Measurements from ENCODE around the gene PTH1R.

PTH1R gene

DNA sequence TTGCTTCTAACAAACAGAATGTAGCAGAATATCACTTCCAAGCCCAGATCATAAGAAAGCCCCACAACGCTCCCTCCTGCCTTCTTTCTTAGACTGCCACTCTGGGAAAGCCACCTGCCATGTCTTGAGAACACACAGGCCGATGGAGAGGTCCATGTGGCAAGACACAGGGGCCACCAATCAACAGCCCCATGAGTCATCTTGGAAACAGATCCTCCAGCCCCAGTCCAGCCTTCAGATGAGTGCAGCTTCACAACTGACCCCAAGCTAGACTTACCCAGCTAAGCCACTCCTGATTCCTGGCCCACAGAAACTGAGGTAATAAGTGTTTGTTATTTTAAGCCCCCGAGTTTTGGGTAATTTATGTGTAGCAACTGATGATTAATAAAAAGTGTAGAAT, 39.7 kb downstream of the PTH1R start:
- DNase-seq, result no peak

DNA sequence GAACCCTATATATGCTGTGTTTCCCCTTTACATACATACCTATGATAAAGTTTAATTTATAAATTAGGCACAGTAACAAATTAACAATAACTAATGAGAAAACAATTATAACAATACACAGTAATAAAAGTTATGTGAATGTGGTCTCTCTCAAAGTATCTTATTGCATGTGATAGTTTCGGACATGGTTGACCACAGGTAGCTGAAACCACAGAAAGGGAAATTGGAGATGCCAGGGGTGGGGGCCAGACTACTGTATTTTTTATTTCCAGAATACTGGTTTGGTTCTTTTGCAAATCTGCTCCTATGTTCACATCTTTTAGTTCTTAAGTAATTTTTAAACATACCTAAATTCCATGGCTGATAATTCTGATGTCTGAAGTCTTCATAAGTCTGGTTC, 40.7 kb downstream of the PTH1R start:
- DNase-seq, result no peak

DNA sequence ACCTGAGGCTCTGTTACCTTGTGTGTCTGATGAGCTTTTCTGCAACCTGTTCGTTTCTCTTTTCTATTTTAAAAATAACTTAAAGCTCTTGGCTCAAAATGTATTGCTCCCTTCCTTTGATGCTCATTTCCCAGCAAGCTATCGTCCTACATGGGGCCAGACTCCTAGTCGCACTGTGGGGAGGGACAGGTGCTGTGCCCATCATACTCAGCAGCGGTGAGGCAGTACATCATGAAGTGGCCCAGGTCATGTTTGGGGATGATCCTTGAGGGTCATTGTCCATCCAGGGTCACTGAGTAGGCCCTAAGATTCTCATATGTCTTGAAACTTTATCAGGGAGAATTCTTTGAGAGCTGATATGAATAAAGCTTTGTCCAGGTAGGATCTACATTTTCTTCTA, 41.1 kb downstream of the PTH1R start:
- DNase-seq, result no peak

DNA sequence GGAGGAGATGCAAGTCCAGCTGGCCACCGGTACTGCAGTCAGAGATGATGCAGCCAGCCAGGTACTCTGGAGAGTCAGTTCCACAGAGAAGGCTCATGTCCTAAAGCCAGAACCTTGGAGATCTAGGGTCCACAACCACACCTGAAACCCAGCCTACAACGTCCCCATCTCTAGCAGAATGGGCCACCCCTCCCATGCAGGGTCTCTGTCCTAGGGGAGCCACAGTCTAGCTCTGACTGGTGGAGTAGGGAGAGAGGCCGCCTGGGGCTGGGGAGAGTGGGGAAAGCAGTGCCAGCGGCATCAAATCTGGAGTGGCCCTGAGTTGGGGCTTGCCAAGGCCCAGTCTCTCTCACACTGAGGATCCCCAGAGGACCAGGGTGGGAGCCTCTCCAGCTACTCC, 43.5 kb downstream of the PTH1R start:
- DNase-seq, result no peak

DNA sequence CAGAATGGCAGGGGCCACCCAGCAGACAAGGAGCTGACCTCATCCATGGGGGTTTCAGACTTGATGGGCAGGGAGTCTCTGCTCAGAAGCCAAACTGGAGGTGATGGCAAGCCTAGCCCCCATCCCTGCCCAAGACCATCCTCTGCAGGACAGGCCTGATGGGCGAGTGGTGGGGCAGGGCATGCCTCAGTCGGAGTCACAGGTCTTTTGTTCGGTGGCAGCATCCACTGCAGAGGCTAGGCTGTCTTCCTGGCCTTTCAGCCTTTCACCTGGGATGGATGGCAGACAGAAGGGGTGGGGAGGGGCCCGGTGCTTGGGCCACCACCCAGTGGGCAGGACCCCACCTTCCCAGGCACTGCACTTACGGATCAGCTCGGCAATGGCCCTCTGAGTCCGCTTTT, 44.4 kb downstream of the PTH1R start:
- DNase-seq, result no peak

DNA sequence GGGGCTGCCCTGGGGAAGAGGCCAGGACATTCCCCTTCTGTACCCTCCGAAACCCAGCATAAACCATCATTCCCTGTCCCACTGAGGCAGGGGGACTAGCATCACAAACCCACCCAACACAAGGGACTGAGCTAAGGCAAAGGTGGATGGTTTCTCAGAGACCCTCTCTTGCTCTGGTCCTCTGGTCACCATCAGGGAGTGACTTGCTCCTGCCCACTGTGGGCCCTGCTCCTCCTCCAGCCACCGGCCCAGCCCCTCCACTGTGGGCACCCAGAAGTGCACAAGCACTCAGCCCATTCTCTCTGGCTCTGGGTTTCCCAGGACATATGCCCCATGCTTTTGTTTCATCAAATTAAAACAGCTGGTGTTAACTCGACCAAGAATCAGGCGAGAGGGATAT, 44.9 kb downstream of the PTH1R start:
- DNase-seq, result no peak

DNA sequence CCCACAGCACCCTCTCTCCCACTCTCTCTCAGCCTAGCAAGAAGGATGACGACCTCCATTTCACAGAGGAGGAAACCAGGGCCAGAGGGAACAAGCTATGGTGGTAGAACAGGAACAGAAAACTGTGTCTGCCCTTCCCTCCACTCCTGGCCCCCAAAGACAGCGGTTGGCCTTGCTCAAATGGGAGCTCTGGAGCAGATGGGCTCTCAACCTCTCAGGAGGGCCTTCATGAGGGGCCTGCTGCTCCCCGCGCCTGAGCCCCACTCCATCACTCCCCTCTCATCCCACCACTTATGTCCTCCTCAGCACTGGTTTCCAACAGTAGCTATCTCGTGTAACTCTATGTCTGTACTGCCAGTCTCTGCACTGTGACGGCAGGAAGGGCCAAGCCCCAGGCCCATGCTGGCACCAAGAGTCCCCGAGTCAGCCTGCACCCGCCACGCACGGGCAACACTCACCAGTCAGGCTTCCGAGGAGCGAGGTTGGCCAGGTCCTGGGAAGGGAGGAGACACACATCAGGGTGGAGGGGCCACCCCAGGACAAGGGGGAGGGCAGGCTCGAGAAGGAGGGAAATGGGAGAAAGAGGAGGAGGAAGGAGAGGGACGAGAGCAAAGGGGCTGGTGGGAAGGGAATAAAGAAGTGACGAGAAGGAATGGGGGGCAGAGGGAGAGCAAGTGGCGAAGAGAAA, 45.5 kb downstream of the PTH1R start:
- DNase-seq, result no peak

DNA sequence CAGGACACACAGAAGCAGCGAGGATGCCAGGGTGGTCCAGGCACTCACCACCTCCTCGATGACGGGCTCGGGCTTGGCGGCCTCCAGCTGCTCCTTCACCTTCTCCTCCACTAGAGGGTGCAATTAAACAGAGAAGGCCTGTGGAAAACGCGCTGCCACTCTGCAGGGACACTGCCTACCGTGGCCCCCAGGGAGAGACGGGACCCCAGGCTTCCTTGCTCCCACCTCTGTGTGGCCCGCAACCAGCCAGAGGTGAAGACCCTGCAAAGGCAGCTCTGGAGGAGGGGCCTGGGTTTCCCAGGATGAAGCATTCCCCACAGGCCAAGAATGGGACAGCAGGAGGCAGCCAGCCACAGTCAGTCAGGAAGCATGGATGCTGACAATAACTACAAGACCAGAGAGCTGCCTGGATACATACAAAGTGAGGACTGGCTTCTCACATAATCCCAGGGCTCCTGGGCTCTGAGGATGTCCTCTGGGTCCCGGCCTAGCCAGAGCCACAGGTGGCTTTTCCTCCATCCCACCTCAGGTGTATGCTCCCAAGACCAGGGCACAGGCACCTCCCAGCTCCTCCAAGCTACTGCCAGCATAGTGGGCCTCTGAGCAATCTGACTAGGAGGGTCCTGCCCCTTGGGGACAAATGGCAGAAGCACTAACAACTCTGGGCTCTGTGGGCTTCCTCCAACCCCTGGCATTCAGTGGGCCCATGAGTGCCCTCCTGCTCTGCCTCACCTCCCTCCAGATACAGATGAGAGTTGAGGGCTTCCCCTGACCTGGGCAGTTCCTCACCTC, 46.2 kb downstream of the PTH1R start:
- DNase-seq, result peak in 1 of 2 donors; percentile 37

DNA sequence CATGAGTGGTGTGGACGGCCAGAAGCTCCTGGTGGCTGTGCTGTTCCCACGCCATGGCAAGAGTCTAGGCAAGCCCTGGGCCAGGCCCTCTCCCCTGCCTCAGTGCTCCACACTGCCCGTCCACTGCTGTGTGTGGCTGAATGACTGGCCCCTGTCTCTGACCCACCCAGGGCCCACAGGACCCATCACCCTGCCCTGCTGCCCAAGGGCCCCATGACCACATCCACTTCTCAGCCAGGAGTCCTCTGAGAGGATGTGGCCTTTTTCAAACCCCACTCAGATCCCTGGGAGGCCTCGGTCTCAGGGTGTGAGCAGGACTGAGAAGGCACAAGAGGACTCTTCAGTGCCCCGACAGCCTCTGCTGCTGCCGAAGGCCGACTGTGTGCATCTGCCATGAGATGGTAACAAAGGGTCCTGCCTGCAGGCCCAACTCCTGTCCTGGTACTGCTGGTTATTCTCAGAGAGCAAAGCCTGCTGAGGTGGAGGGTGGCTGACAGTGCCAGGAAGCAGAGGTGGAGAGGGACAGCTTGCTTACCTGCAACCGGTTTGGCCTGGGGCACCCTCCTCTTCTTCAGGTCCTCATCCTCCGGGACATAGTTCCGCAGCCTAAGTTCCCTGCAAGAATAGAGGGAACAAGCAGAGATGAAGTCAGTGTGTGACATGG, 47.5 kb downstream of the PTH1R start:
- DNase-seq, result no peak

DNA sequence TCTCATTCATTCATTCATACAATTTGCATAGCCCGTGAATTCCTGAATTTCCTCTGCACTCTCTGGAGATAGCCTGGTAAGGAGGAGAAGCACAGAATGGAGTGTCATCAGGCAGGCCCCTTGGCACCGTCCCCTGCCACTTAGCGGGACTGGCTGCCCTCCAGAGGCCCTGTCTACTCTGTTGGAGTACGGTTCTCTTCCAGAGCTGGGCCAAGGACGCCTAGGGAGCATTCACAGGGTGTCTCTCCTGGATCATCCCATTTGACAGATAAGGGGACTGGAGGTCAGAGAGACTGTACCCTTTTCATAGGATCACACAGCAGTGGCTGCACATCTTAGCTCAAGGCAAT, 48.0 kb downstream of the PTH1R start:
- no peak for DNase-seq

DNA sequence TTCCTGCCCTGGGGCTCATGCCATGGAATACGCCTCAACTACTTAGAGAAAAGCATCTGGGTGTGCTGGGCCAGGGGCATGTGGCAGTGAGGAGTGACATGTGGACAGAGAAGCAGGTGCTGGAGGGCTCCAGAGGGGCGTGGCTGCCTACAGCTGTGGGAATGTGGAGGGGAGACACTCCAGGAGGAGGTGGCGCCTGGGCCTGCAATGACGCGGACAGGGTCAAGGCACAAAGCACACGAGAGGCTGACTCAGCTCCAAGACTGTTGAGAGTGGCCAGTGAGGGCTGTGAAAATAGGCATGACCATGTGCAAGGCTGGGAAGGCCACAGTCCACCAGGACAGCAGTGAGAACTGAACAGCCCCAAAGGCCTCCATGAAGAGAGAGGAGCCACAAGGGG, 48.5 kb downstream of the PTH1R start:
- DNase-seq, result no peak

DNA sequence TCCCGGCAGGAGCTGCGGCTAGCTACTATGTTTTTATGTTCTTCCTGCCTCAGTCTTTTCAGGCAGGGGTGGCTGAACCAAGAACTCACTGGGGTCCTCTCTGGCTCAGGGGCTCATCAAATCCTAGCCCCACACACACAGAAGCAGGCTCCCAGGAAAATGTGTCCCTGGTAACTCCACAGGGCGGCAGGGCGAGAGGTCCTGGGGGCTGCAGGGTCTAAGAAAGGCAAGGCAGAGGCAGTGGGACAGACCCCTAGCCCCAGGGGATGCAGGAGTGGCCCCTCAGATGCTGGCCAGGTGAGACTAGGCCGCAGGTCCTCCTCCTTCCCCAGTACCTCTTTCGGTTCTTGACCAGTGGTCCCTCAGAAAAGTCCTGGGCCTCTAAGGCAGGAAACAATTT, 48.9 kb downstream of the PTH1R start:
- DNase-seq, result no peak

DNA sequence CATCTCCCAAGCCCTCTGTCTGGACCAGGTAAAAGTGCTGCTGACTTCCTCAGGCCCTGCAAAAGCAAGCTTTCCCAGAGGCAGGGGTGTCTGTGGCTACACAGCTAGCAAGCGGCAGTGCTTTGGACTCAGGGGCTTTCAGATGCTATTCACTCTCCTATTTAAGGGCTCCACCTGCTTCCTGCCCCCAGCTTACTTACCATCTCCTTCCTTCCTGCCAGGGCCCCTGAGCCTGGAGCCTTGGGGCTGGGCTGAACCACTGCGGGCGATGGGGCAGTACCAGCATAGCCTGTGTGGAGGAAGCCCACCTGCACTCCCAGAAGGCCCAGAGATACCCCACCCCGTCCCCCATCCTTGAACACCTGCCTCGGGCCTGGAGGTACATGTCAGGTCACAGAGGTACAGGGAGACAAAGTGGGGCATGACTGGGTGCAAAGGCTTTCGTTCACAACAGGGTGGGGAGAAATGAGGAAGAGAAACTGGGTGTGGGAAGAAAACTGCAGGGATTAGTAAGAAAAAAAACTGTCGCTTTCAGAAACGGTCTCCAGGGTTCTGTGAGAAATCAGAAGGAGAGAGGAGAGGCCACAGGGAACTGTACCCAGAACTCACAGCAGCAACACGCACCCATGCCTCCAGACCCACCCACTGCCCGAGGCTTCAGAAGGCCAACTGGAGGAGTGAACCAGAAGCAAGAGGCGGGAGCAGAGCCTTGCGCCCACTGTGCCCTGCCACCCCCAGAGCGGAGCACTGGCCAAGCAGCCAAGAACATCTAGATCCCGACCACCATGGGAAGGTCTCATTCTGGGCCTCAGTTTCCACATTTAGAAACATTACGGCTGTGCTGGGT, 49.6 kb downstream of the PTH1R start:
- peak; percentile 36 to 84 for DNase-seq

DNA sequence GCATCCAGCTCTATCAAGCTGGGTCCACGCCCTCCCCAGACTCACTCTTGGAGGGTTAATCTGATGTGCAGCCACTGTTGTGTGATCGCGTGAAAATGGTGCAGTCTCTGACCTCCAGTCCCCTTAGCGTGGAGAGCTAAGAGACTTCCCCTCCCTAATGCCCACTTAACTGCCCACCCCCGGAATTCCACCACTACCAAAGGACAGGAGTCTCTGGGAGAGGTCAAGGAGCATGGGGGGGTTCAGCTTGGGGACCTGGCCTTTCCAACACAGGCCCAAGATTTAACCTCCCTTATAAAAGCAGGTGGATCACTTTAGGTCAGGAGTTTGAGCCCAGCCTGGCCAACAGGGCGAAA, 50.2 kb downstream of the PTH1R start:
- DNase-seq, result no peak

DNA sequence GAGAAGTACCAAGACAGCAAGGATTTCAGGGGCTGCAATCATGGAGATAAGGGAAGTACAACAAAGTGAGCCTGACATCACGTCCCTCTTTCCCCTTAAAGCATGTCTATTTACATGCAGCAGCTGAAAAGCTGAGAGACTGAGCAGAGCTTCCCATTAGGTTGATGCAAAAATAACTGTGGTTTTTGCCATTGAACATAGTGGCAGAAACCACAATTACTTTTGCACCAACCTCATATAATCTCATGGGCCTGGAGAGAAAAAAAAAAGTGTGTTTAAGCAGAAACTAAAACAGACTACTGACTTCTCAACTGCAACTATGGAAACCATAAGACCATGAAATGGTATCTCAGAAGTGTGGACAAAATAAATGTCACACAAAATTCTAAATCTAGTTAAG, 50.8 kb downstream of the PTH1R start:
- DNase-seq, result peak in 1 of 2 donors; percentile 71

DNA sequence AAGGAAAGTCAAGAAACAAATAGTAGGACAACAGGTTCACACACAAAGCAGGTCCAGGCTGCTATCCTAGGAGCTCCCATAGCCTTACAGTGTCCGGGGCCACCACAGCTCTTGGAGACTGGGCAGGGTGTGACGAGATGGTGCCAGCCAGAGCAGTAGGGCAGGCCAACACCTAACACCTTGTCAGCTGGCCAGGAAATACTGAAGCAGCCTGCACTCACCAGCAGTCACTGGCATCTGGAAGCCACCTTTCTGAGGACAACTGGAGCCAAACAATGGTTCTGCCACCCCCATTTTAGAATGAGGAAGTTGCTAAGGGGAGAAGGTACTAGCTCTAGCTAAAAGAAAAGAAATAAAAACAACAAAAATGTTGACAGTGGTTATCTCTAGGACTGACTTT, 51.8 kb downstream of the PTH1R start:
- peak in 1 of 2 donors; percentile 45 for DNase-seq

DNA sequence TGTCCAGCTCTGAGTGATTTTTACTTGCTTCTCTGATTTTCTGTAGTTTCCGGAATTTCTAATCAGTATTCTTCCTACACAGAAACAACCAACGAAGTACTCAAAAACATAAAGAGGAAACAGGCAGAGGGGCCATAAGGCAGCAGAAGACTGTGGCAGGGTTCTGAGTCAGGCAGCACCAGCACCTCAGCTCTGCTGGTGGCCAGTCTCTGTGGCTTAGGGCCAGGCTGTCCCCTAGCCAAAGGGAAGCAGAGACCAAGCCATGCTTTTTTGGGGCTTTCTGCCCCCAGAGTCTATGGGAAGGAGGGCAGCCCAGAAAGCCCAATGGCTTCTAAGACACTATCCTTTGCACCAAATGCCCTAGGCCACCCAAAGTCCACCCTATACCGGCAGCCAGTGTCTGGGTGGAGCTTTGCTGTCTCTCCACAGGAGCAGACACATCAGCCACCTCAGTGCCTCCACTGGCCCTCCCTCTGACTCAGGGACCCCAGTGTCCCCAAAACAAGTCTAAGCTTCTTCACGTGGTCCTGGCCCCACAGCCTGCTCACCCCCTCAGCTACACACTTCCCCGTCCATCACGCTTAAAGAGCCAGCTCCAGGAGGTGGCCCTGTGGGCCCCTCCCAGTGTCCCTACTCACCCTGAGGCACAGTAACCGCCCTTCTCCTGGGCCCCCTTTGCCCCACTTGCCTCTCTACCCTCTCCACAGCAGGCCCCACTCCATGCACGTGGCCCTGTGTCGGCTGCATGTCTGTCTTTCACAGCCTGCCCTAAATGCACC, 52.8 kb downstream of the PTH1R start:
- peak in 1 of 2 donors; percentile 42 for DNase-seq

DNA sequence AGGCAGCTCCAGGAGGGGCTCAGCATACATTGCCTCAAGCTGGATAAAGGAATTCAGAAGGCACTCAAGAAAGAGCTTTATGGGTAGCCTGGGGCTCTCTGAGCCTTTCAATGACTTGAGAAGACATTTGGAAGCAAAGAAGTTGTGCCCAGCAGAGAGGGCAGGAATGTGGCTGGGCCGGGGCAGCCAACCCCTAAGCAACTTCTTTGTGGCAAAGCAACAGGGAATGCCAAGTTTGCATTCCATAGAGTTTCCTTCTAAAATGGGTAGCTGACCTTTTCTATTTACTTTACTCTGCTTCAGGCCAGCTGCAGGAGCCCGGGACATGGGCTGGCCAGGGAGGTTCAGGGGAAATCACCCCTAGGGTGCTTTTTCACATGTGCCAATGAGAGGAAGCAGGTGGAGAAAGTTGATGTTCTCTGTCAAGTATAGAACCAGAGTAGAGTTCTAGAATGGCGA, 53.5 kb downstream of the PTH1R start:
- no peak for DNase-seq

DNA sequence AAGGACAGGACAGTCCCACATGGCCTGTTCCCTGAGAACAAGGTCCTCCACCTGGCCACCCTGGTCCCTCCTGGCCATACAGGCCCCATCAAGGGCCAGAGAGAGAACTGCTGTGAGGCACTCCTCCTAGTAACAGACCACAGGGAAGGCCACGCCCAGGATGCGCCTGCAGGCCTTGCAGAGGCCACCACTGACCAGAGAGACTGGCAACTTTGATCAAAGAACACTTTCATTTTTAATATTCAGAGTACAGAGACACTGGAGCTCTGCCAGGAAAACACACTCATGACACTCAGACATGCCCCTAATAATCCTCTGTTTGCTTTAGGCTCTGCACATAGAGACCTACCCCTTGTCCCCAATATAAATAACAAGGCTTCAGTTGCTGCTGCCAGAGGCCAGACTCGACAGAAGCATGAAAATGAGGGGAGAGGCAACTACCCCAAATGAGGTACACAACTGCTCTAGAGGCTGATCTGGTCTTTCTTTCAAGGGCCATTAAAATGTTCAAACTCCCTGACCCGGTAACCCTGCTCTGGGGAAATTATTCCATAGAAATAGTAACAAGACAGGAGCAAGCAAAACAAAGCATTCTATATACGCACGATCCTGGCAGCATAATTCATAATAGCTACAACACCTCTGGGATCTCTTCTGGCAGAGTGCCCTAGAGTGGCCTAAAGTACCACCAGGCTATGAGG, 54.3 kb downstream of the PTH1R start:
- DNase-seq, result peak in 1 of 2 donors; percentile 11

DNA sequence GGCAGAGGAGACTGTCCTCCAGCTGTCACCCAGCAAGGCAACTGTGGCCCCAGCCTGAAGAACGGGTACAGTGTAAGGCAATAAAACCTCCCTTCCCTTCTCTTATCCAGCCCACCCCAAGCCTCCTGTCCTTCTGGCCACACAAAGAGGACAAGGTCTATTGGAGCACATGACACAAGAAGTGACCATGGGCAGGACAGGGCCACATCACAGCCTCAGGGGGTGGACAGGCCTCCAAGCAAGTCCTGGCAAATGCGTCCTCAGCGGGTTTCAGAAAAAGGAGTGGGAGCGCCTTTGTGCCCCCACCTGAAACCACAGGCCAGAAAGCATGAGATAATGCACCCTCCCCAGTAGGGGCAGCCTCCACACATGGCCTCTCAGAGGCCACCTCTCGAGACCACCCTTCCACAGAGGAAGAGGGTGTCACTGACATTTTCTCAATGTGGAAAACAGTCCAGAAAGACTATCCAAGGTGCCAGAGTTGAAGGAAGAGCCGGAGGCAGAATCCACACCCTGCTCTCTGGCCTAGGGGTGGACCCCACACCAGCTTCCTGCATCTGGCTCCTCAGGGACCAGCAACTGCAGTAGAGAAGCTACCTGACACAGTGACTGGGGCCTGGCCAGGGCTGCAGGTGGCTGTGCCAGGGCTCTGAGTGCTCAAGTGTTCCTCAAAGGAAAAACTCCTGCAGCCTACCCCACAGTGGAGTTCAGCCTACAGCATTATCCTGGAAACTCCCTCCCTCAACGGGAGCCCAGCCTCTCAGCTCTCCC, 55.1 kb downstream of the PTH1R start:
- DNase-seq, result no peak

DNA sequence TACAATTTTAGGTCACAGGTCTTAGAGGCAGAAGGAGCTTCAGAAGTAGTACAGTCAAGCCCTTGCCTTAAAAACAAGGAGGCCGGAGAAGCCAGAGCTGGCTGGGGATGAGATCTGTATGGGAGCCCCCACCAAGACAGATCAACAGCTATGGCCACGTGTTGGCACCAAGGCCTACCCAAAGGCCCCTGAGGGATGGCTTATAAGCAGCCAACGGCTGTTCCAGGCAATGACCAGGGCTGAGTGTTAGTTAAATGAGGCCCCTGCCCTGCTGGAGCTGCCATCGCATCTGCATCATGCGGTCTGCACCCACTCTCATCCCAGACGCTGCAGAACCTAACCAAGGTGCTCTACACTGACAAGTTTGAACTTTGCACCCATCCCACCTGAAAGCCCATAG, 55.7 kb downstream of the PTH1R start:
- no peak for DNase-seq

Measured in bone marrow (tissue), 2 donors.